ENCODE measurements around the gene OPN3.

GRCh38 chr1:241636291-241636690, 3.9 kb downstream of the OPN3 start:
- TF ChIP-seq ZNF292 (tag by site-specific recombination; IDR thresholded peaks at IDR 0.05; ENCODE audit: borderline replicate concordance, low read depth) (no peak), CTCF (tag by site-specific recombination; IDR thresholded peaks at IDR 0.05) (no peak), ZNF23 (tag by site-specific recombination; IDR thresholded peaks at IDR 0.05; ENCODE audit: borderline replicate concordance) (no peak), ZFP3 (tag by site-specific recombination; IDR thresholded peaks at IDR 0.05; ENCODE audit: low read depth) (no peak), ZSCAN30 (tag by site-specific recombination; IDR thresholded peaks at IDR 0.05) (no peak), ZBTB21 (tag by site-specific recombination; IDR thresholded peaks at IDR 0.05) (no peak), ZNF561 (tag by site-specific recombination; IDR thresholded peaks at IDR 0.05; ENCODE audit: borderline replicate concordance) (no peak)

All from HEK293 (cell line).